Measurements from ENCODE around the gene RPL11.

The RPL11 gene

GRCh38 chr1:23736437-23737134, 45.0 kb downstream of the RPL11 start:
- no peak for FAIRE-seq

- FAIRE-seq, result no peak
These were observed 50.0 kb downstream of the RPL11 start for GRCh38 chr1:23741609-23742008.

- no peak for FAIRE-seq
These were observed 51.2 kb downstream of the RPL11 start for GRCh38 chr1:23742670-23743286.

- no peak for FAIRE-seq
These were observed 51.9 kb downstream of the RPL11 start, which contains the start of gene ELOA for GRCh38 chr1:23743287-23744152. Gene ELOA (plus strand): TSS chr1:23743471. CDS start chr1:23743504, 33 bp downstream.

GRCh38 chr1:23745515-23745914, 53.9 kb downstream of the RPL11 start:
- peak; percentile 23 for FAIRE-seq
